H9 (cell line): ENCODE measurements around the gene FXYD2. TPM values are rescaled to one million over a fixed set of nuclear protein-coding genes. Genes with fewer than 3 reads are reported as not detected.

Experiments used
- DNase-seq: peaks from one replicate; pipeline ENCODE4 v3.0.0-alpha.2; 2017
- H2AFZ ChIP-seq: one replicate; pipeline ENCODE4 v1.6.1; 2013; ENCODE audit warnings: mild to moderate bottlenecking, low read length, control low read depth, moderate library complexity
- H2AK5ac ChIP-seq: 2 replicates; pipeline ENCODE4 v1.6.1; 2013; ENCODE audit warnings: low read length, control low read depth, mixed read lengths; ENCODE audit not compliant: insufficient read length
- H2BK120ac ChIP-seq: one replicate; pipeline ENCODE4 v1.6.1; 2013; ENCODE audit warnings: low read depth, mild to moderate bottlenecking, low read length, control low read depth, inconsistent platforms; ENCODE audit not compliant: poor library complexity, severe bottlenecking
- H2BK12ac ChIP-seq: 2 replicates; pipeline ENCODE4 v1.6.1; 2013; ENCODE audit warnings: low read length, control low read depth, mixed read lengths, low read depth; ENCODE audit not compliant: insufficient read length
- H2BK15ac ChIP-seq: 2 replicates; pipeline ENCODE4 v1.6.1; 2013; ENCODE audit warnings: low read depth, low read length, control low read depth
- H2BK20ac ChIP-seq: one replicate; pipeline ENCODE4 v1.6.1; 2013; ENCODE audit warnings: low read depth, mild to moderate bottlenecking, low read length, control low read depth, inconsistent platforms; ENCODE audit not compliant: poor library complexity, severe bottlenecking
- H2BK5ac ChIP-seq: 2 replicates; pipeline ENCODE4 v1.6.1; 2013; ENCODE audit warnings: low read length, control low read depth, mixed read lengths; ENCODE audit not compliant: insufficient read length
- H3K14ac ChIP-seq: 2 replicates; pipeline ENCODE4 v1.6.1; 2013; ENCODE audit warnings: low read length, control low read depth; ENCODE audit not compliant: insufficient read depth
- H3K18ac ChIP-seq: 2 replicates; pipeline ENCODE4 v1.6.1; 2013; ENCODE audit warnings: low read depth, mild to moderate bottlenecking, mixed read lengths, low read length, control low read depth; ENCODE audit not compliant: insufficient read length
- H3K23ac ChIP-seq: 2 replicates; pipeline ENCODE4 v1.6.1; 2013; ENCODE audit warnings: low read length, control low read depth, mixed read lengths, low read depth; ENCODE audit not compliant: insufficient read length
- H3K23me2 ChIP-seq: 2 replicates; pipeline ENCODE4 v1.6.1; 2013; ENCODE audit warnings: low read depth, mild to moderate bottlenecking, mixed read lengths, low read length, control low read depth; ENCODE audit not compliant: insufficient read length, poor library complexity, severe bottlenecking
- H3K27ac ChIP-seq: 2 replicates; pipeline ENCODE4 v1.5.1; 2013; ENCODE audit warnings: low read length, control low read depth, mixed read lengths, low read depth; ENCODE audit not compliant: insufficient read length
- H3K27me3 ChIP-seq: 2 replicates; pipeline ENCODE4 v1.6.1; 2013; ENCODE audit warnings: low read length, control low read depth, inconsistent platforms; ENCODE audit not compliant: insufficient read depth
- H3K4ac ChIP-seq: 2 replicates; pipeline ENCODE4 v1.6.1; 2013; ENCODE audit warnings: low read depth, mild to moderate bottlenecking, control low read depth, inconsistent platforms, low read length, moderate library complexity
- H3K4me1 ChIP-seq: 2 replicates; pipeline ENCODE4 v1.6.1; 2013; ENCODE audit warnings: low read length, control low read depth, inconsistent platforms; ENCODE audit not compliant: insufficient read depth
- H3K4me2 ChIP-seq: 2 replicates; pipeline ENCODE4 v1.6.1; 2013; ENCODE audit warnings: low read length, control low read depth, mixed read lengths; ENCODE audit not compliant: insufficient read length, insufficient read depth
- H3K56ac ChIP-seq: 2 replicates; pipeline ENCODE4 v1.6.1; 2013; ENCODE audit warnings: low read depth, mild to moderate bottlenecking, mixed read lengths, low read length, control low read depth; ENCODE audit not compliant: insufficient read length
- H3K79me1 ChIP-seq: 2 replicates; pipeline ENCODE4 v1.6.1; 2013; ENCODE audit warnings: low read depth, mild to moderate bottlenecking, moderate library complexity, low read length, control low read depth, inconsistent platforms; ENCODE audit not compliant: insufficient read depth, poor library complexity, severe bottlenecking
- H3K79me2 ChIP-seq: 2 replicates; pipeline ENCODE4 v1.6.1; 2013; ENCODE audit warnings: low read length, control low read depth, inconsistent platforms; ENCODE audit not compliant: insufficient read depth
- H3K9ac ChIP-seq: 2 replicates; pipeline ENCODE4 v1.6.1; 2013; ENCODE audit warnings: low read length, control low read depth, mixed read lengths; ENCODE audit not compliant: insufficient read length; ENCODE audit errors: extremely low read depth
- H3K9me3 ChIP-seq: one replicate; pipeline ENCODE4 v1.6.1; 2013; ENCODE audit warnings: low read depth, low read length, inconsistent platforms; ENCODE audit not compliant: control insufficient read depth
- H3T11ph ChIP-seq: one replicate; pipeline ENCODE4 v1.6.1; 2013; ENCODE audit warnings: mild to moderate bottlenecking, low read length, control low read depth, inconsistent platforms
- H4K20me1 ChIP-seq: one replicate; pipeline ENCODE4 v1.6.1; 2013; ENCODE audit not compliant: control insufficient read depth, insufficient read length, insufficient read depth
- H4K5ac ChIP-seq: 2 replicates; pipeline ENCODE4 v1.6.1; 2013; ENCODE audit warnings: low read depth, mild to moderate bottlenecking, mixed read lengths, low read length, control low read depth; ENCODE audit not compliant: insufficient read length
- H4K8ac ChIP-seq: replicated peaks from 2 replicates; pipeline ENCODE4 v1.6.1; 2013; ENCODE audit warnings: low read length, control low read depth, mixed read lengths, low read depth; ENCODE audit not compliant: insufficient read length
- H4K91ac ChIP-seq: 2 replicates; pipeline ENCODE4 v1.6.1; 2013; ENCODE audit warnings: low read depth, mild to moderate bottlenecking, moderate library complexity, mixed read lengths, low read length, control low read depth; ENCODE audit not compliant: insufficient read length
- H3K27ac Mint-ChIP-seq, 3 experiments: 2 replicates in 2 of 3; 3 replicates in 1 of 3; pipeline ENCODE4 v1.8.0; 2020 to 2021; ENCODE audit warnings: mixed read lengths in 3 of 3, mild to moderate bottlenecking in 1 of 3, moderate library complexity in 1 of 3
- H3K27me3 Mint-ChIP-seq: 2 replicates; pipeline ENCODE4 v1.8.0; 2021; ENCODE audit warnings: low read depth, mild to moderate bottlenecking, moderate library complexity, mixed read lengths
- H3K36me3 Mint-ChIP-seq, 3 experiments: 2 replicates in 2 of 3; 3 replicates in 1 of 3; pipeline ENCODE4 v1.8.0; 2020 to 2021; ENCODE audit warnings: low read depth in 3 of 3, mixed read lengths in 3 of 3; ENCODE audit not compliant: insufficient read depth in 1 of 3
- H3K4me1 Mint-ChIP-seq, 2 experiments: 2 replicates each; pipeline ENCODE4 v1.8.0; 2020; ENCODE audit warnings: mixed read lengths in 2 of 2
- H3K4me3 Mint-ChIP-seq, 2 experiments: 2 replicates in 1 of 2; 3 replicates in 1 of 2; pipeline ENCODE4 v1.8.0; 2020 to 2021; ENCODE audit warnings: mild to moderate bottlenecking in 2 of 2, mixed read lengths in 2 of 2, moderate library complexity in 1 of 2
- H3K9me3 Mint-ChIP-seq, 2 experiments: 2 replicates in 1 of 2; 3 replicates in 1 of 2; pipeline ENCODE4 v1.8.0; 2020; ENCODE audit warnings: mild to moderate bottlenecking in 2 of 2, mixed read lengths in 2 of 2, moderate library complexity in 1 of 2
- WGBS: extraction: QIAGEN DNeasy Blood & Tissue Kit; methylation state at CpG from one replicate; pipeline ENCODE4 v1.1.7; 2013; ENCODE audit warnings: missing lambda C conversion rate, low lambda C conversion rate, mixed read lengths; ENCODE audit not compliant: insufficient read length; ENCODE audit errors: extremely low coverage; 5-methylcytosine and 5-hydroxymethylcytosine counted together
- total RNA-seq: library from RNA; stranded (reverse); gene quantifications from 2 replicates; pipeline ENCODE4 v1.2.1, GENCODE V29; 2021
- TF ChIP-seq, protein P1 (sequence below): fragments of 200-600 bp; sonication (generic); conservative IDR thresholded peaks from 3 replicates; pipeline ENCODE4 v1.8.0; 2021; ENCODE audit warnings: antibody characterized with exemption, mild to moderate bottlenecking

Gene FXYD2
- total RNA-seq, 1 experiment from 2014 or later: 0.79 TPM

DNA sequence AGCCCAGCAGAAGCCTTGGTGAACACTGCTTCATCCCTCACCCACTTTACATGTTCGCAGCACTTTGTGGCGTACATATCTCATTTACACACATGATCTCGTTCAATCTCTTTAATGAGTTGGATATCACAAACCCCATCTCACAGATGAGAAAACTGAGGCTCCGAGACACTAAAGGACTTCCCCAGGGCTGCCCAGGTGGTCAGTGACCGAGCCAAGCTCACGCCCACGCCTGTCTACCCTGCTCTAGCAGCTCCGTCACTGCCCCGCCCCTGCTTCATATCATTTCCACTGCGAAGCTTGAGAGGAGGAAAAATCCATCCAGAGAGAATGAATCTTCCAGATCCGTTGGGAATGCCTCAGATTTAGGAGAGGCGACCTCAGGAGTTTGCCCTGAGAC, 15.8 kb downstream of the FXYD2 start:
- TF ChIP-seq, protein P1, sequence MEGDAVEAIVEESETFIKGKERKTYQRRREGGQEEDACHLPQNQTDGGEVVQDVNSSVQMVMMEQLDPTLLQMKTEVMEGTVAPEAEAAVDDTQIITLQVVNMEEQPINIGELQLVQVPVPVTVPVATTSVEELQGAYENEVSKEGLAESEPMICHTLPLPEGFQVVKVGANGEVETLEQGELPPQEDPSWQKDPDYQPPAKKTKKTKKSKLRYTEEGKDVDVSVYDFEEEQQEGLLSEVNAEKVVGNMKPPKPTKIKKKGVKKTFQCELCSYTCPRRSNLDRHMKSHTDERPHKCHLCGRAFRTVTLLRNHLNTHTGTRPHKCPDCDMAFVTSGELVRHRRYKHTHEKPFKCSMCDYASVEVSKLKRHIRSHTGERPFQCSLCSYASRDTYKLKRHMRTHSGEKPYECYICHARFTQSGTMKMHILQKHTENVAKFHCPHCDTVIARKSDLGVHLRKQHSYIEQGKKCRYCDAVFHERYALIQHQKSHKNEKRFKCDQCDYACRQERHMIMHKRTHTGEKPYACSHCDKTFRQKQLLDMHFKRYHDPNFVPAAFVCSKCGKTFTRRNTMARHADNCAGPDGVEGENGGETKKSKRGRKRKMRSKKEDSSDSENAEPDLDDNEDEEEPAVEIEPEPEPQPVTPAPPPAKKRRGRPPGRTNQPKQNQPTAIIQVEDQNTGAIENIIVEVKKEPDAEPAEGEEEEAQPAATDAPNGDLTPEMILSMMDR: no peak
- Histone ChIP-seq H2AFZ (no peak overlapping the region), H3K14ac (no peak overlapping the region), H4K20me1 (no peaks in the 10 kb centered on the region), H3K9ac (no peak overlapping the region), H4K8ac (no peak overlapping the region), H2BK120ac (no peak overlapping the region), H4K91ac (no peak overlapping the region), H3K4me2 (no peak overlapping the region), H2BK20ac (no peak overlapping the region), H3K27ac (no peak overlapping the region), H3K4me1 (no peaks in the 10 kb centered on the region), H3K79me1 (no peaks in the 10 kb centered on the region), H3K56ac (no peak overlapping the region), H2AK5ac (no peak overlapping the region), H4K5ac (no peak overlapping the region), H3K79me2 (no peaks in the 10 kb centered on the region), H3K4ac (no peak overlapping the region), H2BK12ac (no peak overlapping the region), H3K18ac (no peak overlapping the region), H3K23ac (no peak overlapping the region), H3K9me3 (no peaks in the 10 kb centered on the region), H2BK15ac (no peak overlapping the region), H3K27me3 (no peaks in the 10 kb centered on the region), H2BK5ac (no peak overlapping the region), H3K23me2 (no peaks in the 10 kb centered on the region), H3T11ph (no peak overlapping the region)
- Mint-ChIP-seq H3K4me1 (peaks cover 13 to 25% of the 10 kb centered on the region in 2 experiments), H3K36me3 (no peaks in the 10 kb centered on the region), H3K9me3 (no peaks in the 10 kb centered on the region), H3K27ac (no peak overlapping the region), H3K27me3 (peaks cover 38% of the 10 kb centered on the region), H3K4me3 (no peak overlapping the region)
- no peak for DNase-seq
- WGBS: no CpG with 5 or more reads among the region's 12 CpGs
